ENCODE results near the gene U2SURP.

The U2SURP gene

DNA sequence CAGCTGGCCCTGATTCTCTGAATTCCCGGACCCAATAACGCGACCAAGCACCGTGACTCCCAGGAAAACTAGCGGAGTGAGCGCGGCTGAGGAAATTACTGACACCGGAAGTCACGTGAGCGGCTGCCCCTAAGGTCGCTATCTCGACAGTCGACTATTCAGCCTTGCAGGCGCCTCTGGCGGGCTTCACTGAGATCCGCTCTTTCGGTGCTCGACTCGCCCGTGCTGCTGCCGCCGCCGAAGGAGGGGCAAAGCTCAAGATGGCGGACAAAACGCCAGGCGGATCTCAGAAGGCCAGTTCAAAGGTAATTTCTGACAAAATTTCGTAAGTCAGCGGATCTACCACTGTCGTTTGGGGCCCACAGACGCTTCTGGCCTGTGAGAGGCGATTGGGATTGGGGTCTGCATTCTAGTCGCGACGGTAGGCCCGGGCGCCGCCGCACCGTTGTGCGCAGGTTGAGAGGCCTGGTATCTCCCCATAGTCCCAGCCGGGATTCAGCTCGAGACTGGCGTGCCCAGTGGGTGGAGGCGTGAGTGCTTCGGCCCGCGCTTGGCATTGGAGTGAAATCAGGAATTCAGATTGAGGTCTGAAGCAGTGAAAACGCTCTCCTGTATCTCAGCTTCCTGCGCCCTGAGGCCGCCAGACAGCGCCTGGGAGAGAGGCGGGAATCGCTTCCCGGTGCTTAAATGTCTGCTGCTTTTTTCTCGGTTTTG, at the start of gene U2SURP:
TSS of gene U2SURP (plus strand) at position 202 of the 714 bp plus-strand sequence. CDS start at position 261, 59 bp downstream.
- DNase-seq (ENCODE audit: low spot score) = peak; percentile 95

DNA sequence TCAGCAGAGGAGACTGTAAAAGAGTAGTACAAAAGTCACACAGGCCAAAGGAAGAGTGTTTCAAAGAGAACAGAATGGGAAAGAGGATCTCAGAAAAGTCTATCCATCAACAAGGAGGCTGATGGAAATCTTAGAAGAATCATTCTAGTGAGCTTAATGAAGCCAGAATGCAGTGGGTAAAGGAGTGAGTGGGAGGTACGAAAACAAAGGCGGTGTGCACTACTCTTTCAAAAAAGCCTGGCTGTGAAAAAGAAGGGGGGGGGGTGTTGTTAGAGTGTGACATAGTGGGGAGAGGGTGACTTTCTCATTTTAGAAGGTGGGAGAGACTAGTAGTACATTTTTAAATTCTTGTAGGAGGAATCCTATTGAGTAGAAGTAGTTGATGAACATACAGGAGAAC, 49.6 kb upstream of the U2SURP start:
- no peak for DNase-seq (ENCODE audit: low spot score)

DNA sequence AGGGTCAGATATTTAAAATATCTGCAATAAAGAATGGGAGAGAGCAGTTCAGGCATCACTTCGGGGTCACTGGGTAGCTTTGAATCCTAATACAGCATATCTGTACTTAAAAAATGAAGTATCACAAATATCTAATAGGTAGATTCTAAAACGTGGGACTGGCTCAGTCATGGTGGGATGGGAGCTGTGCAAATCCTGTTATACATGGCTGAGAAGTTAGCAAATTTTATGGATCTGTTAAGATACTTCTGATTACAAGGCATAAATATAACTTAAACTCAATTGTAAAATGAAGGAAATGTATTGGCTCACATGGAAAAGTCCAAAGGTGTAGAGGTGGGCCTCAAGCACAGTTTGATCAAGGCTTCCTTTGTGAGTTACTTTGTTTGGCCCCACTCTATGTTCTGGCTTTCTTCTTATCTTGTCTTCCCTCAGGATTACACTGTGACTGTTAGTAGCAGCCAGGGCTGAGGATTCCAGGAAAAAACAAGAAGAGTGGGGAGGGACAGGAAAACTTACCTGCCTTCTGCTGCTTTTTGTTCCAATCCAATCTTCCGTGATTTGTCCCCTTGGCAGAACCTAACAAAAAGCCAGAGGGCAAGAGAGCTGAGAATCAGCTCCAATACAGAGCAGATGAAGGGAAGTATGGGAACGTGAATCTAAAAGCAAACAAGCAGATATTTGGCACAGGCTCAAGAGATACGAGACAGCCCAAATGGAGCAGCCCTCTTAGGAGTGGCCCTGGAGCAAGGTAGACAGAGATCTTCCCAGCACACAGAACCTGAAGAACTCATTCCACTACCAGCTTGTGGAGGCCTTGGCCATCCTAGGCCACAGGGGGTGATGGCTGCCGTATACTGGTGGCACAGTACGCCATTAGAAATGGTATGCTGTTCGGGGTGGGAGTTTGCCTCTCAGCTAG, 48.8 kb upstream of the U2SURP start:
- no peak for DNase-seq (ENCODE audit: low spot score)

DNA sequence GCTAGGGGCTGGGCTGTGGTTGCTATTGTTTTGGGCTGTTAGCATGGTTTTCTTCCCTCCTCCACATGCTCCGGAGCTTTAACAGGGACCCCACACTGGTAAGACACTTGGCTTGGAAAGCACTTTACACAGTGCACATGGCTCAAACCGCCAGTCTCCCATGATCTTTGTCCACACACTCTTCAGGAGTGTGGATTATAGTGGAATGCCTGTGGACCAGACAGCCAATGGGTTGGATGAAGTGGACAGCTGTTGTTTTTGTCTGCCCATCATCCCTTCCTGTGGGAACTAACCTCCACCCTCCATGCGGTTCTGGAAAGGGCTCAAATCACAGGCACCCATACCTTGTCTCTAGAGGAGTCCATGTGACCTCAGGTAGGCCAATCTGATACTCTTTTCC, 47.9 kb upstream of the U2SURP start:
- no peak for DNase-seq (ENCODE audit: low spot score)

DNA sequence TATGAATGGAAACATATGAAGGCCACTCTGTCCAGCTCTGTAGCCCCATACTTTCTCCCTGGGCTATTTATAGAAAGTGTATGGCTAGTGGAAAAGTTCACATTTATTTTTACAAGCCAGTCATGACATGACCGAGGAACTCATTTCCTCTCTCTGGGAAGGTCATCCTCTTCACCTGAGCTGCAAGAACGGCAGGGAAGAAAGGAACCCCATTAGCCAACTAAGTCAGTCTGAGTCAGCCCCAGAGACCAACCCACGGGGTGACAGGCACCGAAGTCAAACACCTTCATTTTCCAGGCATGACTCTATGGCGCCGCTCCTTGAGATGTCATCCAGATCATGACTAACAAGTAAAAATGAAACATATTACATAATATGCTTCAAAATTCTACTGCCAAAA, 42.7 kb upstream of the U2SURP start:
- DNase-seq (ENCODE audit: low spot score) = peak; percentile 45

DNA sequence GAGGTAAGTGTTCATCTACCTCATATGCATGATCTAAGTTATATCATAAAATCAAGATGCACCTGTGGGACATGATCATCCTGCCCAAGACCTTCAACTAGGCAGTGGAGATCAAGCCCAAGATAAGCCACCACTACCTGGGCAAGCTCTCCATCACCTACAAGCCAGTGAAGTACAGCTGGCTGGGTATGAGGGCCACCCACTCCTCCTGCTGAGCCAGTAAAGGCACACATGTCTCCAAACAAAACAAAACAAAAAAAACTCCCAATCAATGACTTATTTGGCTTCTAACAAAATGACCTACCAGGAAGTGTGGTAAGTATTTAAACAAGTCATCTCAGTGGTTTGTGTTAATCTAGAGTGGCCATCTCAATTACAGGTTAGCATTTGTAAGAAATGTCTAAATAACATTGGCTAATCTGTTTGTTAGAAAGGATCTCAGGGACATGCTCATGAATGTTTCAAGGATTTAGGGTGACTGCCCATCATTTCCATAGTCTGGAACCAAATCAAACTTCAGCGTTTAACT, 41.0 kb upstream of the U2SURP start:
- DNase-seq (ENCODE audit: low spot score) = no peak

DNA sequence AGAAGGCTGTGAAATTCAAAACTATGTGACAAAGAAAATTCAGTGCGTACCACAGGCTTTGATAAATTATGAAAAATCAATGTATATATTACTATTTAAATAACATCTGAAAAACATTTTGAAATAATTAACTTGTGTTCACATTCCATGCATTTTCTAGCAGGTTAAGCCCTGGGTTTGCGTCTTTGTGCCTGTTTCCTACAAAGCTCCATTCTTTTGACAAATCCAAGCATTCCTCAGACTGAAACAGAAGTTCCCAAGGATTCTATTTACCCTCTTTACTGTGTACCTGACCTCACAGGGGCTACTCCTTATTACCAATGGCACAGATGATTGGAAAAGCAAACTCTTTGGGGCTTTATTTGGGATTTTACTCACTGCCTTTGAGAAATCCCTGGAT, 39.8 kb upstream of the U2SURP start:
- no peak for DNase-seq (ENCODE audit: low spot score)

DNA sequence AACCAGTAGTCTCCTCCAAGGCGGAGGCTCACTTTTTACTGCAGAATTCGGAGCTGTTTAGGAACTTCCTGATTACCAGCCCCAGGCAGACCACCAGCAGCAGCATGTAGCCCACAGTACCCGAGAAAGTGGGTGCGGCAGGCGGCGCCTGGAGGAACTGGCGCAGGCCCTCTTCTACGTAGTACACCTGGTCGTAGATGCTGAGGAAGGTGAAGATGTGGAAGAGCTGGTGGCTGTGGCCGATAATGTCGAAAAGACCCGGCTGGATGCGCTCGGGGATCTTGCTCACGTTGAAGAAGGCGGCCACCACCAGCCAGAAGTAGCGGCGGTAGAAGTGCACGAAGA, 39.2 kb upstream of the U2SURP start:
- no peak for DNase-seq (ENCODE audit: low spot score)

DNA sequence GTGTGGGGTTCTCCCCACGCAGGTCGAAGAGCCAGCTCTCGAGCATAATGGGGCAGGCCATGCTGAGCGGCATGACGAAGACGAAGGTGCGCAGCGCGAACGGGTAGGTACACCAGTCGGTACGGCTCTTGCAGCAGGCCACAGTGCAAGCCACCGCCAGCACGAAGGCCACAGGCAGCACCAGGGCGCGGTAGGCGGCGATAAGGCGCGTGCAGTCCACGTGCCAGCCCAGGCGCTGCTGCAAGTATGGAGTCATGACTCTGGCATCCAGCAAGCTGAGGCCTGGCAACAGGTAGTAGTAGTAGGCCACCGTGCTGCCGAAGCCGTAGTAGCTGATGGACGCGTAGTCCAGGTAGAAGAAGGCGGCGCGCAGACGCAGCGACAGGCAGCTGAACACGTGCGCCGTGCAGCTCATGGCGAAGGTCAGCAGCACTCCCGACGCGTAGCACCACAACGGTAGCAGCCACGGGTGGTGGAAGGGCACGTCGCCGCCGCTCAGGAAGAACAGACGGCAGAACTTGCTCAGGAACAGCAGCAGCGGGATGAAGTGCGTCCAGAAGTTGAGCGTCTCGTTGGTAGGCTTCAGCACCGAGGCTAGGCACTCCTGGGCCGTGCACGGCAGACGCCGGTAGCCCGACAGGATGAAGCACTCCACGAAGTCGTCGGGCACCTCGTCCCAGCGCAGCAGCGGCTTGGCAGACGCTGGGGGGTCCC, 38.7 kb upstream of the U2SURP start:
- no peak for DNase-seq (ENCODE audit: low spot score)

DNA sequence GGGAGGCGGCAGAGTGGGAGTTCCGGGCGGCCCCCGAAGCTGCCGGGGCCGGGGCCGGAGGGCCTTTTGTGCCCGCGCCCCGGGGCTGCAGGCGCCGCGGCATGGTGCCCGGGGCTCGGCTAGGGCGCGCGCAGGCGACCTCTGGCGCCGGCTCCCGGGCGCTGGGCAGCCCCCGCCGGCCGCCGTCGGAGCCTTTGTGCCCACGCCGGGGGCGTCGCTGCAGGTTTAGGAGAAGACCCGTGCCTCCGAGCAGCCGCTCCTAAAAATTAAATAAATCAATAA, 38.2 kb upstream of the U2SURP start:
- DNase-seq (ENCODE audit: low spot score) = no peak

DNA sequence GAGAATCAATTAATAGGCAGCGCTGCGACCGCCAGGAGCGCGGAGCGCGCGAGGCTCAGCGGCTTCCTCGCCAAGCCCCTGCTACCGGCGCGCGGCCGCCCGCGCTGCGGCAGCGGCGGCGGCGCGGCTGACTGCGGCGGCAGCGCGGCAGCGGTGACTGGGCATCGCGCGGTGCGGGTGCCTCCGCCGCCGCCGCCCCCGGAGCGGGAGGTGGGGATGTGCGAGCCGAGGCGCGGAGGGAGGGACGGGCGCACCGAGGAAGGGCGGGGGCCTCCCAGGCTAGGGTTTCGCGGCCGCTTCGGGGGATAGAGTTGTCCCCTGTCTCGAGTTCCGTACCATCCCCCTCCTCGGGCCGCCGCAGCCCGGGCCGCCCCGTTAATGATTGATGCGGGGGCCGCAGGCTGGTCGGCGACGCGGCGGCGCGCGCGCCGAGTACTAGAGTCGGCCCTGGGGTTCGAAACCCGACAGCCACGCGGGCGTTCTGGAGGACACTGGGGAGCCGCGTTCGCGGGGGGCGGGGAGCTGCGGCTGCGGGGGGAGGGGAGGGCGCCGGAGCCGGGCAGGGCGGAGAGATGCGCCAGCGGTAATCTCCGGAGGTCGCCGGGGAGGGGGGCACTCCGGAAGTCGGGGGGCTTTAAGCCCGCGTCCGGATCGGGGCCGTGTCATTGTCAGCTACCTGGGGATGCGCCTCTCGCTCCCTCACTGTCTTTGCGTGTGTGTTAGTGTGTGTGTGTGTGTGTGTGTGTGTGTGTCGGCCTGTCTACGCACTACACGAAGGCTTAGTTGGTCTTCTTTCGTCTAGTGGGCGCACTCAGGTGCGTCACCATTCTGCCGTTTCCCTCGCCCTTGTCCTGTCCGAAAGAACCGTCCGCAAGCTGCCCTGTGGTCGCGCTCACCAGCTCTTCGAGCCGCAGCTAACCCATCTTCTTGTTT, 37.6 kb upstream of the U2SURP start, which contains the start of gene PAQR9:
TSS of gene PAQR9 (minus strand) at position 159 of the 933 bp plus-strand sequence. CDS start 338 bp downstream, outside the sequence.
- DNase-seq (ENCODE audit: low spot score) = peak; percentile 53

DNA sequence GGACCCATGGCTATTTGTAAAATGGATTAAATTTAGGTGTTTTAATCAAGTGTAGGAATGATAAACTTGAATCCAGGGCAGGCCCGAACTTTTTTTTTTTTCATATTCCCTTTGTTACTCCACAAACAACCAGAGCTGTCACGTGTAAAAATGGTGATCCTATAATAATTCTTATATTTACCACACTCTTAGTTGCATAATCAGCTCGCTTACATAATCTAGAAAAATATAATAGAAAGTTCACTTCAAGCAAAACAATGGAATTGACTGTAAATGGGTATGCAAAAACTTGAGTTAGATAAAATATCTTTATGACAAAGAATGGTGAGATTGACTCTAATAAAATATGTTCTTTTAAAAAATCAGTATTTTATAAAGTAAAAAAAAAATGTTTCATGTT, 35.8 kb upstream of the U2SURP start:
- no peak for DNase-seq (ENCODE audit: low spot score)

DNA sequence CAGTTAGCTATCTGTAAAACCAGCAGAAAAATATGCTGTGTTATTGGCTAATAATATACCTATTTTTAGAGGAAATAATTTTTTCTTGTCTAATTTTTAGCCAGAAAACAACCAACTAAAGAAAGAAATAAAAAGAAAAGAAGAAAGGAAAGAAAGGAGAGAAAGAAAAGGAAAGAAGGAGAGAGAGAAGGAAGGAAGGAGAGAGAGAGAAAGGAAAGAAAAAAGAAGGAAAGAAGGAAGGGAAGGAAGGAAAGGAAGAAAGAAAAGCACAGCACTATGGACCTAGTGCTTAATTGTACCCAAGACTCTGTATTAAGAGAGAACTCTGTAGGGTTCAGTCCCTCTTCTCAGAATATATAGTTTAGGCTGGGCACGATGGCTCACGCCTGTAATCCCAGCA, 34.6 kb upstream of the U2SURP start:
- no peak for DNase-seq (ENCODE audit: low spot score)

DNA sequence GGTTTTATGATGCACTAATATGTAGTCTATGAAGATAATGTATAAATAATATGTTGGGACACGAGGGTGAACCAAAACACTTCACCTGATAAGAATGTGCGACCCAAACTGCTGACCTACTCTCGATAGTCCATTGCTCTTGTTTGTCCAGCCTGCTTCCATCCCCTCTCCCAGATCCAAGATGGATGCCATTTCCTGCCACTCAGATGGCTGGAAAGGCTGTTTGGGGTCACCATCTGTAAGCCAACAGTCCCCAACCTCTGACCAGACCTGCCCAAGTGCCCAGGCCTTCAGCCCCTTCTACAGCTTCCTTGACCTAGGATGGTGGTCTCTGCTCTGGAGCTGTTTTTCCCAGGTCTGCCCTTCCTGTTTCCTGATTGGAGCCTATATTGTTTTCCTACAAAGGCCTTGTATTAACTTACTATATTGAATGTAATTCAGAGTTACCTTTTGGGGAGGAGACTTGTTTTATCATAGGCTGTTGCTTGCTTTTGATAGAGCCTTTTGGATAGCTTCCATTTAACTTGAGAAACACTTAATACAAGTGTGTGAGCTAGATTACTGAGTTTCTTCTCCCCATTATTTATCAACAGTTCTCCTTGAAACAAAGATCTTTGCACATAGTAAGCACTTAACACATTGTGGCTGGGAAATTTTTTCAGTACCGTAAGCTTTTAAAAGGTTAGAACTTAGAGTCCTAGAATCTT, 32.9 kb upstream of the U2SURP start:
- DNase-seq (ENCODE audit: low spot score) = no peak

DNA sequence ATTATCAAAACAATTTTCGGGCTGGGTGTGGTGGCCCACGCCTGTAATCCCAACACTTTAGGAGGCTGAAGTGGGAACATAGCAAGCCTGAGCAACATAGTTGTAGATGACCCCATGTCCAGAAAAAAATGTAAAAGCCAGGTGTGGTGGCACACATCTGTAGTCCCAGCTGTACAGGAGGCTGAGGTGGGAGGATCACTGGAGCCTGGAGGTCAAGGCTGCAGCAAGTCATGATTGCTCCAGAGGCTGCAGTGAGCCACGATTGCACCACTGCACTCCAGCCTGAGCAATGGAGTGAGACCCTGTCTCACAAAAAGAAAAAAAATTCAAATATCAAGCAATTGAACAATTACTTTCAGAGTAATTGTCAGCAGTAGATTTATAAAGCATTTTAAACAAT, 29.9 kb upstream of the U2SURP start:
- DNase-seq (ENCODE audit: low spot score) = no peak

DNA sequence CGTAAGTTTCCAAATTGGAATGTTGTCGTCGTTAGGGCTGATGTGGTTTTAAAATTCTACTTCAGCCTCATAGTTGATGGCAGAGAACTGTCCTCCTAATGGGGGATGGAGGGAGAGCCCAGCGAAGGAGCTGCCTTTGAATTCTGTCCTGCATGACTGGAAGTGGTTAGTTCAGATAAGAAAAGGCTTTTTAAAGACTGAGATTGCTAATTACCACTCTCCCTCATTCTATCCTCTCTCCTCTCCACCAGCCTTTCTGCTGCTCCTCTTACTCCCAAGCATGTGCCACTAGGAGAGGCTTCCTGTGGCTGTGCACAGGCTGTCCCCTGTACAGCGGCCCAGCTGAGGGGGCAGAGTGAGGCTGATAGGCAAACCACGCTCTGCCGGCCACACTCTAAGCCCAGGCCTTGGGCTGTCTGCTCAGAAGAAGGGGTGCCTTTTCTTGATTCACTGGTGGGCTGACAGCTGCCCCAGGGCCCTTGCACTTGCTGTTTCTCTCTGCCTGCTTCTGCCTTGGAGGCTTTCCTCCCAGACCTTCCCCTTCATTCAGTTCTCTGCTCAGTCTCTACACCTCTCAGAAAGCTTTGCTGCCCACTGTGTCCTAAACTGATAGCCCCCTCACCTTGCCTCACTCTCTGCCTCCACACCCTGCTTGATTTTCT, 29.1 kb upstream of the U2SURP start:
- DNase-seq (ENCODE audit: low spot score) = no peak

DNA sequence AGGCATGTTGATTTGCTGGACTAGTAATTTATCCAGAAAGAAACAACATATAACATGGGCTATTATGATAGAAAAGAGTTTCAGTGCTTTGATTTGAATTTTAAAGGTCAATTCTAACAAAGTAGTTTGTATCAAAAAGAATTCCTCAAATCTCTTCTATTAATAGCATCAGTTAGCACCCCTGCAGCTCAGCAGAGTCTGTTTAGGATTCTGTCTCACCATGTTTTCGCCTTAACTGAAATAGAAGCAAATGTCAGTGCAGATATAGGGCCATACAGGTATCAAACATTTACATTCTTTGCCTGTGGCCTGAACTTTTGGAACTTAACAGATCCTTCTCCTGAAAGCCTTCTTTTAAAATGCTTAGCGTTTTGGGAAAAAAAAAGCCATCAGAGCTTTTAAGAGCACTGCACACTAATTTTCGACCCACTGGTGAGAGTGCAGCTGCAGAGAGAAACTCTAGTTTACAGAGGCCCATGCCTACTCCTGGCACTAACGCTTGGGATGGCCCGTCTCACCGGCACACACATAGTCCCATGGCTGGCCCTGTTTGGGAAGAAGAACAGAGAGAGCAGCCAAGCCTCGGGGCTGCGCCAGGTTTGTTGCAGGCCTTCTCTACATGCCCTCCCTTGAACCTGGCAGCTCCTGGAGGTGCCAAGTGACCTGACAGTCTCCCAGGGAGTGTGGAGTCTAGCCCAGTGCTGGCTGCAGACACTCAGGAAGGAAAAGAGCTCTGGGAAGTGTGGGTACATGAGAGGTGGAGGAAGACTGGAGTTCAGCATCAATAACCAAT, 28.0 kb upstream of the U2SURP start:
- no peak for DNase-seq (ENCODE audit: low spot score)

DNA sequence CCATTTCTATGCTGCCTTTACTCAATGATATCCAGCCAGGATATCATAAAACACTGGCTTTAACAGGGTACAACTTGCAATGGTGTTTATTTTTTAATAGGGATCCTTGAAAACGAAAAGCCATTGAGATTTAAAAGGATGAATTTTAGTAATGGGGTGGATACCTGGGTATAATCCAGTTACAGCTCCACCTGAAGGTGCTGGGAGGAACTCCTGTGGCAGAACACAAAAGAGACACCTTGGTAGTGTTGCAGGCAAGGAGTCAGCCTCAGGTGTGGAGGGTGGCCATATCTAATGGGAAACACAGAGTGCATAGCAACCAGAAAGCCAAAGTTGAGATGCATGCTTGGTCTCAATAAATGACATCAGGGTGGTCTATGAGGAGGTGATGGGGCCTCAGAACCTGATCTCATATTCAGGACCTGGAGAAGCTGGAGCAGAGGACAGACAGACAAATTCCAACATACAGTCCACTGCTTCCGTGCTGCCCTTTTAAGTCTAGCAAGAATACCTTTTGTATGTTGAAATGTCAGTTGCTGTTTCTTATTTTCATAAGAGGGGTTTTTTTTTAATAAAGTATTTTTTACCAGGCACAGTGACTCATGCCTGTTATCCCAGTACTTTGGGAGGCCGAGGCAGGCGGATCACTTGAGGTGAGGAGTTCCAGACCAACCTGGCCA, 25.9 kb upstream of the U2SURP start:
- no peak for DNase-seq (ENCODE audit: low spot score)
